Kidney epithelial cell (primary cell): ENCODE data around the gene NBL1. TPM values are rescaled to one million over a fixed set of nuclear protein-coding genes. Genes with fewer than 3 reads are reported as not detected.

Source experiments
- DNase-seq: peaks from one replicate; pipeline ENCODE4 v3.0.0-alpha.2; 2010; ENCODE audit warnings: low read depth
- H3K27me3 ChIP-seq: 2 replicates; pipeline ENCODE4 v1.6.0; 2011; ENCODE audit warnings: low read length; ENCODE audit not compliant: control insufficient read depth, insufficient read depth
- H3K36me3 ChIP-seq: 2 replicates; pipeline ENCODE4 v1.5.1; 2011; ENCODE audit warnings: low read length; ENCODE audit not compliant: control insufficient read depth, insufficient read depth
- H3K4me3 ChIP-seq: 2 replicates; pipeline ENCODE4 v1.5.1; 2011; ENCODE audit warnings: low read depth, mild to moderate bottlenecking, control low read depth, low read length
- CTCF ChIP-seq: IDR thresholded peaks from 2 replicates; pipeline ENCODE4 v1.5.1; 2011; ENCODE audit warnings: mild to moderate bottlenecking, moderate library complexity, low read length, control low read depth, inconsistent platforms; ENCODE audit not compliant: insufficient read depth, poor library complexity, severe bottlenecking
- total RNA-seq: library from RNA; depleted of rRNA; stranded (reverse); fragments of >200 nt; gene quantifications from 2 replicates; pipeline ENCODE4 v1.2.3, GENCODE V29; 2015

Gene NBL1
- total RNA-seq, 1 donor from 2014 or later, result 76.7 TPM

- Histone ChIP-seq H3K4me3 (no peak overlapping the region), H3K36me3 (no peaks in the 10 kb centered on the region), H3K27me3 (no peaks in the 10 kb centered on the region)
- no peak for DNase-seq
- no peak for TF ChIP-seq CTCF
These were observed 41.6 kb upstream of the NBL1 start for GRCh38 chr1:19602486-19602885.

- Histone ChIP-seq H3K27me3 (no peaks in the 10 kb centered on the region), H3K36me3 (no peaks in the 10 kb centered on the region), H3K4me3 (no peak overlapping the region)
- no peak for TF ChIP-seq CTCF
- DNase-seq, result no peak
These were observed 38.1 kb upstream of the NBL1 start for GRCh38 chr1:19605967-19606366.

- Histone ChIP-seq H3K27me3 (no peaks in the 10 kb centered on the region), H3K36me3 (no peaks in the 10 kb centered on the region)
- no peak for DNase-seq
These were observed 37.1 kb upstream of the NBL1 start for GRCh38 chr1:19606817-19607642.

GRCh38 chr1:19608232-19608631, 35.9 kb upstream of the NBL1 start:
- DNase-seq, result no peak
- Histone ChIP-seq H3K4me3 (no peak overlapping the region), H3K36me3 (no peaks in the 10 kb centered on the region), H3K27me3 (no peaks in the 10 kb centered on the region)
- no peak for TF ChIP-seq CTCF

More at GRCh38 chr1:19606817-19607642, 37.1 kb upstream of the NBL1 start:
- no peak for TF ChIP-seq CTCF
- H3K4me3 ChIP-seq, result no peak overlapping the region

GRCh38 chr1:19610282-19610981, 33.7 kb upstream of the NBL1 start:
- TF ChIP-seq CTCF, result no peak
- DNase-seq, result no peak
- Histone ChIP-seq H3K36me3 (no peaks in the 10 kb centered on the region), H3K4me3 (no peak overlapping the region), H3K27me3 (no peaks in the 10 kb centered on the region)
